Measurements from ENCODE around the gene LYZL1. TPM values are rescaled to one million over a fixed set of nuclear protein-coding genes. Genes with fewer than 3 reads are reported as not detected.

LYZL1 gene
- total RNA-seq, 1 experiment from 2014 or later: not detected

DNA sequence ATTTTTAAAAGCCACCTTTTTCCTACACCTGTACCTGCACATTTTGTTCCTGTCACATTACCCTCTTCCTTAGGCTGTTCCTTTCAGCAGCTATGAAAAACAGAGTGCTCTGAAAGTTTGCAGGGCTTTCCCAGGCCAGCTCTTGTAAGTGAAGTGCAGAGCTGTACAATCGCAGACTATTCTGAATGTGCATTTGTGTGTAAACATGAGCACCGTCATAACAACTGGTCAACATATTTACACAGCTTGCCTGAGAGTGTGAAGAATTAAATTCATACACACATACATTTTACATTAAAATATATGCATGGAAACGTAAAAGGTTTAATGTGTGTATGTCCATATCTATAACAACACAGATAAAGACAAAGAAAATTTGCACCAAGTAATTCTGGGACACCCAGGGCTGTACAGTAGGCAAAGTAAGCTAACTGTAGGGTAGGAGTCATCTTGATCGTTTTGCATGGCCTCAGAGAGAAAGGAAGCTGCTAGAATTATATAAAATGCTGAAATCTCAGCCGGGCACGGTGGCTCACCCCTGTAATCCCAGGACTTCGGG, 23.6 kb upstream of the LYZL1 start:
- no peak overlapping the region for H3K4me2 ChIP-seq (ENCODE audit: low read length)
- H3K9me2 ChIP-seq (ENCODE audit: insufficient read depth): no peaks in the 10 kb centered on the region
- BruUV-seq (replicated peaks): no TSS peak
- DNase-seq (ENCODE audit: low read depth, low spot score) (no peak), ATAC-seq (no peak)
- H3K4me1 ChIP-seq (ENCODE audit: control insufficient read depth in 1 of 2, insufficient read depth in 2 of 2, low read length in 2 of 2): no peaks in the 10 kb centered on the region
- H4K20me1 ChIP-seq (ENCODE audit: insufficient read depth): no peaks in the 10 kb centered on the region
- H3K27me3 ChIP-seq (ENCODE audit: insufficient read depth, low read length): no peaks in the 10 kb centered on the region
- CTCF ChIA-PET: no interaction called here
- RAD21 ChIA-PET (ENCODE audit: low non-redundant PET in 1 of 2, low total read pairs in 2 of 2, uncharacterized antibody in 2 of 2, unreplicated experiment in 2 of 2): interaction anchor here in 1 of 2 experiments (0.7 kb wide), 1 partner anchor 1617 kb away, joined by 3 read pairs; no protein-coding TSS in a partner anchor
- intact Hi-C loops (cut with micrococcal nuclease): no loop called here
- POLR2A ChIA-PET: no interaction called here
- no peak overlapping the region for H2AFZ ChIP-seq (ENCODE audit: low read depth, low read length, poor library complexity, severe bottlenecking)
- no peaks in the 10 kb centered on the region for H3K79me2 ChIP-seq (ENCODE audit: insufficient read depth, low read length)
- TF ChIP-seq, protein P1, sequence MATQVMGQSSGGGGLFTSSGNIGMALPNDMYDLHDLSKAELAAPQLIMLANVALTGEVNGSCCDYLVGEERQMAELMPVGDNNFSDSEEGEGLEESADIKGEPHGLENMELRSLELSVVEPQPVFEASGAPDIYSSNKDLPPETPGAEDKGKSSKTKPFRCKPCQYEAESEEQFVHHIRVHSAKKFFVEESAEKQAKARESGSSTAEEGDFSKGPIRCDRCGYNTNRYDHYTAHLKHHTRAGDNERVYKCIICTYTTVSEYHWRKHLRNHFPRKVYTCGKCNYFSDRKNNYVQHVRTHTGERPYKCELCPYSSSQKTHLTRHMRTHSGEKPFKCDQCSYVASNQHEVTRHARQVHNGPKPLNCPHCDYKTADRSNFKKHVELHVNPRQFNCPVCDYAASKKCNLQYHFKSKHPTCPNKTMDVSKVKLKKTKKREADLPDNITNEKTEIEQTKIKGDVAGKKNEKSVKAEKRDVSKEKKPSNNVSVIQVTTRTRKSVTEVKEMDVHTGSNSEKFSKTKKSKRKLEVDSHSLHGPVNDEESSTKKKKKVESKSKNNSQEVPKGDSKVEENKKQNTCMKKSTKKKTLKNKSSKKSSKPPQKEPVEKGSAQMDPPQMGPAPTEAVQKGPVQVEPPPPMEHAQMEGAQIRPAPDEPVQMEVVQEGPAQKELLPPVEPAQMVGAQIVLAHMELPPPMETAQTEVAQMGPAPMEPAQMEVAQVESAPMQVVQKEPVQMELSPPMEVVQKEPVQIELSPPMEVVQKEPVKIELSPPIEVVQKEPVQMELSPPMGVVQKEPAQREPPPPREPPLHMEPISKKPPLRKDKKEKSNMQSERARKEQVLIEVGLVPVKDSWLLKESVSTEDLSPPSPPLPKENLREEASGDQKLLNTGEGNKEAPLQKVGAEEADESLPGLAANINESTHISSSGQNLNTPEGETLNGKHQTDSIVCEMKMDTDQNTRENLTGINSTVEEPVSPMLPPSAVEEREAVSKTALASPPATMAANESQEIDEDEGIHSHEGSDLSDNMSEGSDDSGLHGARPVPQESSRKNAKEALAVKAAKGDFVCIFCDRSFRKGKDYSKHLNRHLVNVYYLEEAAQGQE (IDR thresholded peaks at IDR 0.05; ENCODE audit: low read depth): no peak
- TF ChIP-seq ZFX (IDR thresholded peaks at IDR 0.05) (no peak), SRF (IDR thresholded peaks at IDR 0.05; ENCODE audit: low read depth) (no peak), JUND (IDR thresholded peaks at IDR 0.05) (no peak), CBX3 (IDR thresholded peaks at IDR 0.05; ENCODE audit: low read depth) (no peak), EZH2 (IDR thresholded peaks at IDR 0.05) (no peak), EZH2phosphoT487 (IDR thresholded peaks at IDR 0.05; ENCODE audit: borderline replicate concordance) (no peak), POLR2AphosphoS5 (IDR thresholded peaks at IDR 0.05; ENCODE audit: low read depth, low read length) (no peak), ELF1 (IDR thresholded peaks at IDR 0.05; ENCODE audit: borderline replicate concordance, low read depth) (no peak), CEBPB (IDR thresholded peaks at IDR 0.05; ENCODE audit: low read depth) (no peak), SP1 (IDR thresholded peaks at IDR 0.05; ENCODE audit: low read depth) (no peak)
- TF ChIP-seq, protein P2, sequence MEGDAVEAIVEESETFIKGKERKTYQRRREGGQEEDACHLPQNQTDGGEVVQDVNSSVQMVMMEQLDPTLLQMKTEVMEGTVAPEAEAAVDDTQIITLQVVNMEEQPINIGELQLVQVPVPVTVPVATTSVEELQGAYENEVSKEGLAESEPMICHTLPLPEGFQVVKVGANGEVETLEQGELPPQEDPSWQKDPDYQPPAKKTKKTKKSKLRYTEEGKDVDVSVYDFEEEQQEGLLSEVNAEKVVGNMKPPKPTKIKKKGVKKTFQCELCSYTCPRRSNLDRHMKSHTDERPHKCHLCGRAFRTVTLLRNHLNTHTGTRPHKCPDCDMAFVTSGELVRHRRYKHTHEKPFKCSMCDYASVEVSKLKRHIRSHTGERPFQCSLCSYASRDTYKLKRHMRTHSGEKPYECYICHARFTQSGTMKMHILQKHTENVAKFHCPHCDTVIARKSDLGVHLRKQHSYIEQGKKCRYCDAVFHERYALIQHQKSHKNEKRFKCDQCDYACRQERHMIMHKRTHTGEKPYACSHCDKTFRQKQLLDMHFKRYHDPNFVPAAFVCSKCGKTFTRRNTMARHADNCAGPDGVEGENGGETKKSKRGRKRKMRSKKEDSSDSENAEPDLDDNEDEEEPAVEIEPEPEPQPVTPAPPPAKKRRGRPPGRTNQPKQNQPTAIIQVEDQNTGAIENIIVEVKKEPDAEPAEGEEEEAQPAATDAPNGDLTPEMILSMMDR (IDR thresholded peaks at IDR 0.05 in 2 of 3, conservative IDR thresholded peaks at IDR 0.05 in 1 of 3; ENCODE audit: borderline replicate concordance in 1 of 3, insufficient read depth in 1 of 3, low read depth in 2 of 3, low read length in 2 of 3): no peak
- TF ChIP-seq, protein P3, sequence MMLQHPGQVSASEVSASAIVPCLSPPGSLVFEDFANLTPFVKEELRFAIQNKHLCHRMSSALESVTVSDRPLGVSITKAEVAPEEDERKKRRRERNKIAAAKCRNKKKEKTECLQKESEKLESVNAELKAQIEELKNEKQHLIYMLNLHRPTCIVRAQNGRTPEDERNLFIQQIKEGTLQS (IDR thresholded peaks at IDR 0.05): no peak
- no peak overlapping the region for H3K9ac ChIP-seq (ENCODE audit: low read length)
- no peaks in the 10 kb centered on the region for H3K9me3 ChIP-seq (ENCODE audit: control insufficient read depth in 1 of 2, insufficient read depth in 1 of 2, low read depth in 1 of 2, low read length in 2 of 2)
- H3K36me3 ChIP-seq (ENCODE audit: control insufficient read depth in 1 of 2, insufficient read depth in 2 of 2, low read length in 2 of 2): no peaks in the 10 kb centered on the region
- H3K27ac ChIP-seq (ENCODE audit: low read depth, low read length): no peak overlapping the region
- no peak overlapping the region for H3K4me3 ChIP-seq (replicated peaks in 1 of 2; ENCODE audit: low read depth in 1 of 2, low read length in 2 of 2)
